Activated CD4-positive, alpha-beta T cell treated with anti-CD3 and anti-CD28 coated beads, Interleukin-2, Interleukin-6, amounts not matched to agents 100 ng/mL and 50 ng/mL, durations not matched to agents 16 hours and 8 hours (primary cell): ENCODE measurements around the gene NOP10.

Source experiments
- DNase-seq: peaks from one replicate; pipeline ENCODE4 v3.0.0-alpha.2; 2020

NOP10 gene

DNA sequence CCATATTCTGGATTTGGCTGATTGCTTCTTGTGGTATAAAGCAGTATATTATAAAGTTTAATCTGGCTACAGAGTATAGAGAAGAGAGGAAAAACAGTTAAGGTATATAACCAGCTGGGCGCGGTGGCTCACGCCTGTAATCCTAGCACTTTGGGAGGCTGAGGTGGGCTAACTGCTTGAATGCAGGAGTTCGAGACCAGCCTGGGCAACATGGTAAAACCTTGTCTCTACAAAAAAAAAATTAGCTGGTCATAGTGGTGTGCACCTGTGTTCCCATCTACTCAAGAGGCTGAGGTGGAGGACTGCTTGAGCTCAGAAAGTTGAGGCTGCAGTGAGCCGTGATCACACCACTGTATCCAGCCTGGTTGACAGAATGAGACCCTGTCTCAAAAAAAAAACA lies 12.7 kb downstream of the NOP10 start:
- no peak for DNase-seq

GRCh38 chr15:34329006-34329405 lies 13.9 kb downstream of the NOP10 start:
- DNase-seq: no peak

- DNase-seq: no peak
These were observed 15.0 kb downstream of the NOP10 start for GRCh38 chr15:34327906-34328305.

DNA sequence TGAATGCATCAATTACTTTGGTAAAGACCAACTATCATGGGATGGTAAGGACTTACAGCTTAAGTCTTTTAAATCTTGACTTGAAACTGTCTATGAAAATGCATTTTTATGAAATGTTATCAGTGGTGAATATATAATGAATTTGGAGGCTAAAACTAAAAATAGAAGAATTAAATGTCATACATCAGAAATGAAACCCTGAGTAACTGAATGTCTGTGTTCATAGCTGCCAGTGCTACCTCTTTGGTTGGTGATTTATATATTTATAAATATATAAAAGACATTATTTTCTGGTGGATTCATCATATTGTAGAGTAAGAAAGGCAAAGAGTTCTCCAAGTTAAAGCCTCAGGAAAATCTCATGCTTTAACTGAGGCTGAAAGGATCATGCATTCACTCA lies 17.6 kb downstream of the NOP10 start:
- DNase-seq: no peak

DNA sequence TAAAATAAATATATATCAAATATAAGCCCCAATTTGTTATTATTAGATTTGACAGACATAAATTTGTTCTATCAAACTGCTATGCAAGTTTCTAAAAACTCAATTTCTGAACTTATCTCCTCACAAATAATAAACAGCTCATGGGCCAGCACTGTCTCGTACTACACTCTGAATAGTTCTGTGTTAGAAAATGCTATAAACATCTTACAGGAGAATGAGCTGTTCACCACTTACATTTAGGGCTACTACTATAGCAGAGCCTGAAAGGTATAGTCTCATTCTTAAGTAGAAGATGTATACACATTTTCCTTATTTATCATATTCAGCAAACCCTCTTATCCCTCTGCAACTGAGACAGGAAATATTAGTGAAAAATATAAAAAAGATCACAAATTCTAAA lies 18.0 kb downstream of the NOP10 start:
- no peak for DNase-seq

DNA sequence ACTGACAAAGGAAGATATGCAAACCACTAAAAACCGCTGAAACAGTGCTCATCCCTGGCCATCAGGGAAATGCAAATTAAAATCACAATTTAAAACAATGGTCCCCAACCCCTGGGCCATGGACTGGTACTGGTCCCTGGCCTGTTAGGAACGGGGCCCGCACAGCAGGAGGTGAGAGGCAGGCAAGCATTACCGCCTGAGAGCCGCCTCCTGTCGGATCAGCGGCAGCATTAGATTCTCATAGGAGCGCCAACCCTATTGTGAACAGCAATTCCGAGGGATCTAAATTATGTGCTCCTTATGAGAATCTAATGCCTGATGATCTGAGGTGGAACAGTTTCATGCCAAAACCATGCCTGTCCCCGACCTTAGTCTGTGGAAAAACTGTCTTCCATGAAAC lies 19.7 kb downstream of the NOP10 start:
- no peak for DNase-seq

DNA sequence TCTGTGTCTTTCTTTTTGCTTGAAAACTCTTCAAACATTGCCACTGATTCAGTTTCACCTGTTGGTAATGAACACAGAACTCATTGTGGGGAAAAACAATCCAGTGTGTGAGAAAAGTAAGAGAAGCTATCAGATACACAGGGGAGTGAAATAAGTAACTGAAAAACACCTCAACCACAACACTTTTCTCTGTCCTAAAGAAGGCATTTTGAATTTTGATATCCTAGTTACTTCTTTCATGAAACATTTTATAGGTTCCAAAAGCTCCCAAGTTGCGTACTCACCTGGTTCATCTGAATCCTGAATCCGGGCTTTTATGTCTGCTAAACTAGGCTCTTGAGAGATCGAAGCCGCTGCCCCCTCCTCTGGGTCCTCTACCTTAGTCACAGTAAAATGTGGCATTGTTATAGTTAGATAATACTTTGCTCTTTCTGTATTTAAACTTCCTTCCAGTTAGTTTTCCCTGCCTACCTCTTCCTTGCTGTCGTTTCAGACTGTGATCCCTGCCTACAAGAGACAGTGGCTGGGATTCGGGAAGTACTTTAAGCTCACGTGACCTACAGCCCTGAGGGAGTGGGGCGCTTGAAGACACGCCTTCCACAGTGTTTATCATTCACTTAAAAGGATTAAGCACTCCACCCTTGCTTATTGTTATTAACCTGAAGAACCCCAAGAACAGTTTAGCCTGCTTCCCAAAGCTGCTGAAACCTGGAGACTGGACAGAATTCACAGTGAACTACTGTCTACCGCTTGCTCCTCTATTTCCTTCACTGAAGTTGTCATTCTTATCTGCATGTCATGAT lies 24.5 kb downstream of the NOP10 start:
- DNase-seq: no peak

DNA sequence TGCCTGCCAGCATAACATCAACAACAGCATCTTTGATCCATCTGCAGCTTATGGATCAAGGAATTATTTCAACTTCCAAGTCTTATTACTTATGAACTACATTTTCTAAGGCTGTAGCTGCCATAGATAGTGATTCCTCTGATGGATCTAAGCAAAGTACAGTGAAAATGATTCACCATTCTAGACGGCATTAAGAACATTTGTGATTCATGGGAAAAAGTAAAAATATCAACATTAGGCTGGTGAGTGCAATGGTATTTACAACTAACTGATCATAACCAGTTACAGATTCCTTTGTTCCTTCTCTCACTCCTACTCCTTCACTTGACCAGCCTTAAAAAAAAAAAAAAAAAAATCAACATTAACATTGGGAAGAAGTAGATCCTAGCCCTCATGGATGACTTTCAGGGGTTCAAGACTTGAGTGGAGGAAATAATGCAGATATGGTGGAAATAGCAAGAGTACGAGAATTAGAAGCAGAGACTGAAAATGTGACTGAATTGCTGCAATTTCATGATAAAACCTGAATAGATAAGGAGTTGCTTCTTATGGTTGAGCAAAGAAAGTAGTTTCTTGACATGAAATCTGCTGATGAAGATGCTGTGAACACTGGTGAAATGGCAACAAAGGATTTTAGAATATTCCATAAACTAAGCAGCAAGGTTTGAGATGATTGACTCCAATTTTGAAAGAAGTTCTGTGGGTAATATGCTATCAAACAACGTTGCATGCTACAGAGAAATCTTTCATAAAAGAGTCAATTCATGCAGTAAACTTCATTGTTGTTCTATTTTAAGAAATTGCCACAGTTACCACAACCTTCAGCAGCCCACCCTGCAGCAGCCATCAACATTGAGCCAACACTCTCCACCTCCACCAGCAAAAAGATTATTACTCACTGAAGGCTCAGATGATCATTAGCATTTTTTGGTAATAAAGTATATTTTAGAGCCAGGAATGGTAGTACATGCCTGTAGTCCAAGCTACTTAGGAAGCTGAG lies 28.1 kb downstream of the NOP10 start:
- DNase-seq: no peak

DNA sequence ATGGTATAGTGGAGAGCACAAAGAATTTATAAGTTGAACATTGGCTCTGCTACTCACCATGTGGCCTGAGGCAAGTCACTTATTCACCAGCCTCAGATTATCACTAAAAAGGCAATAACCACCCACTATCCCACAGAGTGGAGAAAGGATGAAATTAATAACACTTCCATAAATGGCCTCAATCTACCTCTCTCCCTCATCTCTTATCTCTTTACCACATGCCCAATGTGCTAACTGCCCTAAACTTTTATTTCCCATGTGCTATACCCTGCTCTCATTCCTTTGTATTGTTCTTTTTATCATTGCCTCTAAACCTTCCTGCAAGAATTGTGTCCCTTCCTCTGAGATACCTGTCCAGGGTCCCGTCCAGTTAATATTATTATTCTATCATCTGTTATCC lies 31.4 kb downstream of the NOP10 start:
- DNase-seq: no peak

DNA sequence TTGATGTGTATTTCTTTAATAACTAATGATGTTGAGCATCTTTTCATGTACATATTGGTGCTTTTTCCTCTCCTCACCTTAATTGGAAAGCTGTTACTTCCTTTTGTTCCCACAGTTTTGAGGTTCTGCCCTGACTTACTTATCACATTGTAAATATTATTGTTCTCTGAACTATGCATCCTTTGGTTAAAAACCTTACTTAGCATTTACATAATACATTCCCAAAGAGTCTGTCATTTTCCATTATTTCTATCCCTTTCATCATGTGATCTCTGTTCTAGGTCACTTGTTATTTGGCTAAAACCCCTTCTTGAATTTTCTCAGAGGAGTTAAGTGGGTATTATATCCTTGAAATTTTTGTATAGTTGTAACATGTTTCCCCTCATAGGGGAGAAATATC lies 38.3 kb downstream of the NOP10 start:
- DNase-seq: no peak

DNA sequence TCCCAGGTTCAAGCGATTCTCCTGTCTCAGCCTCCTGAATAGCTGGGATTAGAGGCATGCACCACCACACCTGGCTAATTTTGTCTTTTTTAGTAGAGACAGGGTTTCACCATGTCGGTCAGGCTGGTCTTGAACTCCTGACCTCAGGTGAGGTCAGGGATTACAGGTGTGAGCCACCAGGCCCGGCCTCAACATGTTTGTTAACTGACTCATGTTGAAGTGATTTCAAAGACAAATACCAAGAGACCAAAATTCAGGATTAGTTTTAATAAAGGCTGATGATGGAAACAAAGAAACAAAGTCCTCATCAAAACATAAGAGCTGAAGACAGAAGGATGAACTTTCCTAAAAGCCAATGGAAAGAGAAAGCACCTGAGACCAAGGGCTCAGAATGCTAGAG lies 41.9 kb downstream of the NOP10 start:
- no peak for DNase-seq

DNA sequence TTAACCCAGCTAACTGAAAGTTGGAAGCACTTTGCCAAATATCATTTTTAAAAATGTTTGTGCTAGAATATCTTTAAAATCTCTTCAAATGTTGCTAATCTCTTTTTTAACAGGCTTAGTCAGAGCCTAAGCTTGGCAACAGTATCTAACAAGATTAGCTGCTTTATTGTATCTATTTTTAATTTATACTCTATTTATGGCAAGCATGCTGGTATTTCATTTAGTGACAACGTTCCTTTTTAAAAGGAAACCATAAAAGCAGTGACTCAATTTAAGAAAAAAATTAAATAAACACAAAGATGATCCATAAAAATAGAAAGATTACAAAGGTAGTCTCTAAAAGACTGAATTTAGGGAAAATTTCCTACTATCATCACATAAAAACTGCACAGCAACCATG lies 45.9 kb downstream of the NOP10 start:
- no peak for DNase-seq

GRCh38 chr15:34292621-34293020 lies 50.3 kb downstream of the NOP10 start:
- no peak for DNase-seq
